Measurements from ENCODE around the gene TMEM151B. TPM values are rescaled to one million over a fixed set of nuclear protein-coding genes. Genes with fewer than 3 reads are reported as not detected.
"Not testable (repeated sequence)": the region's sequence is repeated elsewhere in the genome, so short reads cannot be mapped to it uniquely, and the experiment has no call there.

TMEM151B gene
- total RNA-seq, 1 experiment from 2014 or later, result 1.5 TPM

DNA sequence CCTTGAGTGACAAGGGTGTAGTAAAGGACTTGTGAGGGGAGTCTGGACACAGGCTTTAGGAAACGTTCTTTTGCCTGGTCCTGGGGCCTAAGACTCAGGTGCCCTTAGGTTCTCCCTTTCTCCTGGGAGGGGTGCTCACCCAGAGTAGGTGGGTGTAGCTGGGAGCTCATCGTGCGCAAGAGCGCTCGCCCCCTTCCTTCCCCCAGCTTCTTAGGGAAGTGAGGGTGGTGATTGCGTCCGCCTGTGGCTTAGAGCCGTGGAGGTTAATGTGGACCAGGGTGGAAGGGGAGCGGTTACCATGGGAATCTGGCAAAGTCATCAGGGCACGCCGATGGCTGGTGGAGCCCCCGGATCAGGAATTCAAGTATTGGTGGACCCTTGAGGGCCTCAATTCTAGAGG, 46.2 kb downstream of the TMEM151B start:
- H3K9me3 ChIP-seq (replicated peaks), result no peaks in the 10 kb centered on the region
- peaks cover 3% of the 10 kb centered on the region; the same call in 1 of the 2 replicates for H3K4me1 ChIP-seq
- H3K36me3 ChIP-seq, result no peaks in the 10 kb centered on the region
- H3K27me3 ChIP-seq, result 0 out of 2 replicates have a peak, but pooled peaks cover 2% of the 10 kb centered on the region
- DNase-seq, result no peak
- no peak overlapping the region for H3K4me3 ChIP-seq
- H3K27ac ChIP-seq, result no peak overlapping the region

DNA sequence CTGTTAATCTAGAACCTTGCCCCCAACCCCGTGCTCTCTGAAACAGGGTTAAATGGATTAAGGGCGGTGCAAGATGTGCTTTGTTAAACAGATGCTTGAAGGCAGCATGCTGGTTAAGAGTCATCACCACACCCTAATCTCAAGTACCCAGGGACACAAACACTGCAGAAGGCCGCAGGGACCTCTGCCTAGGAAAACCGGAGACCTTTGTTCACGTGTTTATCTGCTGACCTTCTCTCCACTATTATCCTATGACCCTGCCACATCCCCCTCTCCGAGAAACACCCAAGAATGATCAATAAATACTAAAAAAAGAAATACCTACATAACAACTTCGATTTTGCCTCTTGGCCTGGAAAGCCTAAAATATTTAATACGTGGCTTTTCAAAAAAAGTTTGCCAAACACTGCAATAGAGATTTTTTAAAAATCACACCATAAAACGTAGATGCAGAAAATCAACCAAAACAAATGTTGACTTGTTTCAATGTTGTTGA, 46.9 kb downstream of the TMEM151B start:
- H3K9me3 ChIP-seq (replicated peaks); H3K27me3 ChIP-seq; H3K27ac ChIP-seq; DNase-seq; H3K36me3 ChIP-seq; H3K4me3 ChIP-seq; H3K4me1 ChIP-seq: not testable (repeated sequence)

DNA sequence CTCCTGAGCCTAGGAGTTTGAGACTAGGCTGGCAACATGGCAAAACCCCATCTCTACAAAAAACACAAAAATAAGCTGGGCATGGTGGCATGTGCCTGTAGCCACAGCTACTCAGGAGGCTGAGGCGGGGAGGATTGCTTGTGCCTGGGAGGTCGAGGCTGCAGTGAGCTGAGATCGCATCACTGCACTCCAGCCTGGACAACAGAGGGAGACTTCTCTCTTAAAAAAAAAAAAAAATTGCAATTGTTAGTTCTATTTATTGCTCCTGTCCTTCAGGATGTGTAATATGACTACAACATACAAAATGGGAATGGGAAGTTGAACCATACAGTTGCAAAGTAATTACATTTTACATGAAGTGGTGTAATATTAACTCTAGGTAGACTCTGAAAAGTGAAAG, 51.0 kb downstream of the TMEM151B start:
- Histone ChIP-seq H3K36me3 (no peaks in the 10 kb centered on the region), H3K9me3 (replicated peaks) (no peaks in the 10 kb centered on the region), H3K27ac (no peak overlapping the region), H3K27me3 (0 out of 2 replicates have a peak, but pooled peaks cover 2% of the 10 kb centered on the region), H3K4me1 (no peaks in the 10 kb centered on the region), H3K4me3 (no peak overlapping the region)
- no peak for DNase-seq

- DNase-seq, result no peak
- H3K4me3 ChIP-seq, result no peak overlapping the region
- H3K27me3 ChIP-seq, result peaks cover 11% of the 10 kb centered on the region
- H3K27ac ChIP-seq, result no peak overlapping the region
- no peaks in the 10 kb centered on the region for H3K36me3 ChIP-seq
- no peaks in the 10 kb centered on the region for H3K9me3 ChIP-seq (replicated peaks)
- peaks cover 2% of the 10 kb centered on the region; the same call in 1 of the 2 replicates for H3K4me1 ChIP-seq
These were observed 56.8 kb downstream of the TMEM151B start for GRCh38 chr6:44327096-44327495.

DNA sequence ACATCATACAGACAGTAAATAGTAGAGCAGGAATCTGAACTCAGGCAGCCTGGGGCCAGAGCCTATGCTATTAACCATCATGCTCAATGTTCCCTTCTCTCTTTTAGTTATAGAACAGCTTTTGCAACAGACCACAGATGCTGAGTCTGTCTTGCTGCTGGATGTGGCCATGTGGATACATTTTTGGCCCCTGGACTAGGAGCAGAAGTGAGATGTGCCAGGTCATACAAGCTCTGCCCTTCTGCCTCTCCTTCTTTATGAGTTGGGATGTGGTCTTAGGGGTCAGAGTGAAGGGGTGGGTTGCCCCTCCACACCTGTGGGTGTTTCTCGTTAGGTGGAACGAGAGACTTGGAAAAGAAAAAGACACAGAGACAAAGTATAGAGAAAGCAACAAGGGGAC, 57.5 kb downstream of the TMEM151B start:
- Histone ChIP-seq H3K36me3 (no peaks in the 10 kb centered on the region), H3K27me3 (peaks cover 11% of the 10 kb centered on the region), H3K27ac (no peak overlapping the region), H3K4me3 (no peak overlapping the region), H3K9me3 (replicated peaks) (no peaks in the 10 kb centered on the region), H3K4me1 (peaks cover 9% of the 10 kb centered on the region)
- DNase-seq, result no peak

DNA sequence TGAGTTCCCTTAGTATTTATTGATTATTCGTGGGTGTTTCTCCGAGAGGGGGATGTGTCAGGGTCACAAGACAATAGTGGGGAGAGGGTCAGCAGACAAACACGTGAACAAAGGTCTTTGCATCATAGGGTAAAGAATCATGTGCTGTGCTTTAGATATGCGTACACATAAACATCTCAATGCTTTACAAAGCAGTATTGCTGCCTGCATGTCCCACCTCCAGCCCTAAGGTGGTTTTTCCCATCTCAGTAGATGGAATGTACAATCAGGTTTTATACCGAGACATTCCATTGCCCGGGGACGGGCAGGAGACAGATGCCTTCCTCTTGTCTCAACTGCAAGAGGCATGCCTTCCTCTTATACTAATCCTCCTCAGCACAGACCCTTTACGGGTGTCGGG, 58.0 kb downstream of the TMEM151B start:
- H3K27me3 ChIP-seq, result peaks cover 11% of the 10 kb centered on the region

GRCh38 chr6:44329858-44330257, 59.6 kb downstream of the TMEM151B start:
- no peaks in the 10 kb centered on the region for H3K9me3 ChIP-seq (replicated peaks)
- H3K27ac ChIP-seq, result no peak overlapping the region
- H3K4me1 ChIP-seq, result peaks cover 14% of the 10 kb centered on the region
- no peak for DNase-seq
- H3K4me3 ChIP-seq, result no peak overlapping the region
- no peaks in the 10 kb centered on the region for H3K36me3 ChIP-seq
- peaks cover 11% of the 10 kb centered on the region for H3K27me3 ChIP-seq

More for the DNA sequence above, 58.0 kb downstream of the TMEM151B start:
- not testable (repeated sequence) for H3K4me3 ChIP-seq; DNase-seq; H3K9me3 ChIP-seq (replicated peaks); H3K27ac ChIP-seq; H3K36me3 ChIP-seq
- H3K4me1 ChIP-seq, result peaks cover 13% of the 10 kb centered on the region

- no peaks in the 10 kb centered on the region for H3K9me3 ChIP-seq (replicated peaks)
- no peaks in the 10 kb centered on the region for H3K36me3 ChIP-seq
- H3K27me3 ChIP-seq, result peaks cover 15% of the 10 kb centered on the region
- peak; percentile 32 to 62 for DNase-seq
- no peak overlapping the region for H3K4me3 ChIP-seq
- peaks cover 14% of the 10 kb centered on the region for H3K4me1 ChIP-seq
- H3K27ac ChIP-seq, result no peak overlapping the region
These were observed 62.3 kb downstream of the TMEM151B start for GRCh38 chr6:44332585-44332984.

DNA sequence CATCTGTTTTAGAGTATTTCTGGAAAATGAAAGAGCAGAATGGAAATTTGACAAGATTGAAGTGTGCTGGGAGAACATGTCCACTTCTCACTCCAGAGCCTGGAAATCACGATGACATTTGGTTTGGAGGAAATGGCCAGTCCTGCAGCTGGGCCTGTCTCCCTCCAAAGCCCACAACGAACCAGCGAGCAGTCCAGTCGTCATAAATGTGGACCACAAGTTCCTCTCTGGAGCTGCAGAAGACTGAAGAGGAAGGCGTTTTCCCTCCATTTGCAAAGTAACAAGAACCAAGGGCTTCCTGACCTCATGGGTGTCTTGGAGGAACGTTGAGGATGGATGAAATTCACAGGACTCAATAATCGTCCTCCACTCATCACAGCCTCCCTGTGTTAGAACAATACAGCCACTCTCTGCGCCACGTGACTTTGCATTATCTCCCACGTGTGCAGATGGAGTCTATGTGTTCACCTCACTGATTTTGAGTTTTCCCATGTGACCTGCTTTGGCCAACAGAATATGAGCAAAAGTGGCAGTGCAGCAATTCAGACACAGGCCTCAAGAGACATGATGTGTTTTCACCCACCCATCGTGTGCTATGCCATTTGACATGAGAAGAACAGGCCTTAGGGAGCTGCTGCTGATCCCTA, 63.1 kb downstream of the TMEM151B start:
- Histone ChIP-seq H3K9me3 (replicated peaks) (no peaks in the 10 kb centered on the region), H3K4me3 (no peak overlapping the region), H3K27ac (no peak overlapping the region), H3K27me3 (peaks cover 15% of the 10 kb centered on the region), H3K36me3 (no peaks in the 10 kb centered on the region), H3K4me1 (peaks cover 14% of the 10 kb centered on the region)
- DNase-seq, result no peak

GRCh38 chr6:44333942-44334341, 63.7 kb downstream of the TMEM151B start:
- peaks cover 12% of the 10 kb centered on the region for H3K27me3 ChIP-seq
- H3K9me3 ChIP-seq (replicated peaks), result no peaks in the 10 kb centered on the region
- H3K36me3 ChIP-seq, result no peaks in the 10 kb centered on the region
- H3K27ac ChIP-seq, result no peak overlapping the region
- H3K4me1 ChIP-seq, result peaks cover 14% of the 10 kb centered on the region
- no peak for DNase-seq
- no peak overlapping the region for H3K4me3 ChIP-seq

- H3K4me1 ChIP-seq, result peaks cover 14% of the 10 kb centered on the region
- H3K27me3 ChIP-seq, result peaks cover 4% of the 10 kb centered on the region; the same call in 1 of the 2 replicates
- DNase-seq, result no peak
- H3K27ac ChIP-seq, result no peak overlapping the region
- H3K36me3 ChIP-seq, result no peaks in the 10 kb centered on the region
- no peak overlapping the region for H3K4me3 ChIP-seq
- no peaks in the 10 kb centered on the region for H3K9me3 ChIP-seq (replicated peaks)
These were observed 65.4 kb downstream of the TMEM151B start for GRCh38 chr6:44335631-44336030.

- H3K27ac ChIP-seq, result no peak overlapping the region
- no peak overlapping the region for H3K4me3 ChIP-seq
- H3K4me1 ChIP-seq, result no peaks in the 10 kb centered on the region
- no peaks in the 10 kb centered on the region for H3K36me3 ChIP-seq
- H3K9me3 ChIP-seq (replicated peaks), result no peaks in the 10 kb centered on the region
- DNase-seq, result peak; percentile 39 to 84
- 0 out of 2 replicates have a peak, but pooled peaks cover 4% of the 10 kb centered on the region for H3K27me3 ChIP-seq
These were observed 68.2 kb downstream of the TMEM151B start for GRCh38 chr6:44338228-44339122.

GRCh38 chr6:44339301-44339700, 69.1 kb downstream of the TMEM151B start:
- Histone ChIP-seq H3K36me3 (no peaks in the 10 kb centered on the region), H3K27me3 (0 out of 2 replicates have a peak, but pooled peaks cover 4% of the 10 kb centered on the region), H3K4me1 (no peaks in the 10 kb centered on the region), H3K27ac (no peak overlapping the region), H3K4me3 (no peak overlapping the region), H3K9me3 (replicated peaks) (no peaks in the 10 kb centered on the region)
- DNase-seq, result no peak

DNA sequence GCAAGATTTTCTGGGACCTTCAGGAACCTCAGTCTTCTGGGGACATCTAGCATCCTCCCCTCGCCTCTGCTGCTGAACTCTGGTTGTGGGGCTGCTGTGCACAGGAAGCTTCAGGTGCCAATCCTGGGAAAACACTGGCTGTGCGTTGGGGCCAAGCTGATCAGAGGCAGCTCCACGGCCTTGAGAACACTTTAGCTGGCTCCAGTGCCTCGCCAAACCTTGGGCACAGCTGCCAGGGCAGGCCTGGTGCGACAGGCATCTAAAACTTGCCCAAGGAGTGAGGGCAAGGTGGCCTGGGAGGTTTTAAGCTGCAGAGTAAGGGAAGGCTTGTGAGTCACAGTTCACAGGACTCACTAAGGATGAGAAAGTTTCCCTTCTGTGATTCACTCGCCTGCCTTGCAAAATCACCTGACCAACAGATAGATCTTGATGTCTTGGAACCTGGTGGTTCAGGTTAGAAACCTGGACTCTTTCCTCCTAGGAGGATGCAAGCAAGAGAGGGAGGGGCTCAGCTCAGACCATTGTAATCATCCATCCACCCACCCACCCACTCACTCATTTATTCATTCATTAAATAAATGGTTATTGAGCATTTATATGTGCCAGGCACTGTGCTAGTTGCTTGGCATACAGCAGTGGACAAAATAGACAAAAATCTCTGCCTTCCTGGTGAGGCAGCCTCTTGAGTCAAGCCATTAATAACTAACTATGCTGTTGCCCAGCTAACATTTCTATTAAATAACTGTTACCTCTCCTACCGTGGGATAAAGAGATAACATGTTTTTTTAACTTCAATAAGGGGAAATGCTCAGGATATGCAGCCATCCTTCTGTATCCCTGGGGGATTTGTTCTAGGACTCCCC, 69.7 kb downstream of the TMEM151B start:
- DNase-seq, result no peak
- 0 out of 2 replicates have a peak, but pooled peaks cover 8% of the 10 kb centered on the region for H3K27me3 ChIP-seq
- no peak overlapping the region for H3K27ac ChIP-seq
- no peaks in the 10 kb centered on the region for H3K9me3 ChIP-seq (replicated peaks)
- no peak overlapping the region for H3K4me3 ChIP-seq
- H3K4me1 ChIP-seq, result no peaks in the 10 kb centered on the region
- no peaks in the 10 kb centered on the region for H3K36me3 ChIP-seq

All from SJCRH30 (cell line).